ENCODE measurements around the gene GALP. TPM values are rescaled to one million over a fixed set of nuclear protein-coding genes. Genes with fewer than 3 reads are reported as not detected.

The GALP gene
- total and polyA plus RNA-seq, 2 donors (not counting 3 experiments of a cell fraction or from before 2014, with no cell fraction given), result not detected

DNA sequence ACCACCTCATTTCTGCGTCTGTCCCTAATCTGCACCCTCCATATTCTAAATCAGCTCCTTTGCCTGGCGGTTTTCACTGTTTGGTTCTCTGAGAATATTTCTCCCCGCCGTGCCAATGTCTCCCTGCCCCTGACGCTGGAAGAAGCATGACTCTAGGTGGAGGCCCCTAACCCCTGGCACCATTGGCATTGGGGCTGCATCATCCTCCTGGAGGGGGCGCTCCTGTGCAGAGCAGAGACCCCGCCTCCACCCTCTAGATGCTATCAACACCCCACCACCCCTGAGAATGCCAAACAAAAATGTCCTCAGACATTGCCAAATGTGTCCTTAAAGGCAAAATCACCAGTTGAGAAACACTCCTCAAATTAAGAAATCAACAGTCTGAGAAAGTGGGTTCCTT lies 15.3 kb downstream of the GALP start:
- H3K4me3 ChIP-seq (replicated peaks in 1 of 3; ENCODE audit: insufficient read depth in 1 of 3, low read depth in 1 of 3, low read length in 3 of 3), result no peak overlapping the region
- BruUV-seq (replicated peaks), result no TSS peak
- H3K27me3 ChIP-seq (ENCODE audit: control insufficient read depth in 2 of 2, insufficient read depth in 2 of 2, low read length in 2 of 2), result no peaks in the 10 kb centered on the region
- no peak overlapping the region for H3K4me2 ChIP-seq (ENCODE audit: insufficient read depth, low read length)
- DNase-seq (ENCODE audit: low read depth, low spot score) (no peak), FAIRE-seq (no peak)
- H2AFZ ChIP-seq (ENCODE audit: low read depth, low read length), result no peak overlapping the region
- intact Hi-C loops (cut with micrococcal nuclease) (no loop called here), dilution Hi-C loops (cut with MboI; ENCODE audit: extremely low pct_ligation_motif_present, low sequenced_read_pairs) (no loop called here)
- no peaks in the 10 kb centered on the region for H3K4me1 ChIP-seq (ENCODE audit: control insufficient read depth, extremely low read depth, insufficient read depth, low read length)
- no peak overlapping the region for H3K27ac ChIP-seq (ENCODE audit: insufficient read depth, low read depth, low read length)
- ChIA-PET CTCF (no interaction called here), POLR2A (no interaction called here)
- no peaks in the 10 kb centered on the region for H4K20me1 ChIP-seq (replicated peaks; ENCODE audit: control insufficient read depth, extremely low read depth, insufficient read depth, low read length)
- H3K36me3 ChIP-seq (ENCODE audit: control insufficient read depth in 2 of 2, extremely low read depth in 1 of 2, insufficient read depth in 2 of 2, low read length in 2 of 2), result no peaks in the 10 kb centered on the region
- H3K9me1 ChIP-seq (replicated peaks; ENCODE audit: control insufficient read depth, extremely low read depth, insufficient read depth, low read length), result no peaks in the 10 kb centered on the region
- H3K79me2 ChIP-seq (ENCODE audit: control insufficient read depth, insufficient read depth, low read length), result no peaks in the 10 kb centered on the region
- H3K9me3 ChIP-seq (replicated peaks; ENCODE audit: control insufficient read depth, insufficient read depth, low read length), result no peaks in the 10 kb centered on the region
- no peak for TF ChIP-seq CTCF (IDR thresholded peaks at IDR 0.05; ENCODE audit: extremely low read depth in 1 of 2, insufficient read depth in 1 of 2, low read depth in 1 of 2, low read length in 2 of 2)
- TF ChIP-seq POLR2AphosphoS5 (IDR thresholded peaks at IDR 0.05; ENCODE audit: insufficient read depth, low read depth, low read length), result no peak
- TF ChIP-seq FOS (IDR thresholded peaks at IDR 0.05; ENCODE audit: borderline replicate concordance, insufficient read depth, low read length), result no peak
- TF ChIP-seq JUN (IDR thresholded peaks at IDR 0.05; ENCODE audit: borderline replicate concordance, insufficient read depth, insufficient read length, low read depth), result no peak
- no peak for TF ChIP-seq MYC (IDR thresholded peaks at IDR 0.05; ENCODE audit: low read depth, low read length)
- TF ChIP-seq POLR2A (IDR thresholded peaks at IDR 0.05; ENCODE audit: low read depth, low read length), result no peak
- TF ChIP-seq, protein P1, sequence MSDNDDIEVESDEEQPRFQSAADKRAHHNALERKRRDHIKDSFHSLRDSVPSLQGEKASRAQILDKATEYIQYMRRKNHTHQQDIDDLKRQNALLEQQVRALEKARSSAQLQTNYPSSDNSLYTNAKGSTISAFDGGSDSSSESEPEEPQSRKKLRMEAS (IDR thresholded peaks at IDR 0.05; ENCODE audit: insufficient read depth, insufficient read length), result no peak
- no peak for TF ChIP-seq EZH2 (IDR thresholded peaks at IDR 0.05; ENCODE audit: borderline replicate concordance, low read depth, low read length, severe bottlenecking)
- TF ChIP-seq GATA2 (IDR thresholded peaks at IDR 0.05; ENCODE audit: insufficient read depth, insufficient read length, low read depth, low read length), result no peak
- no peak overlapping the region for H3K9ac ChIP-seq (replicated peaks; ENCODE audit: extremely low read depth, insufficient read depth, low read length)
